HuH-7.5 (cell line): ENCODE measurements around the gene CDH22.

Source experiments
- DNase-seq: peaks from one replicate; pipeline ENCODE4 v3.0.0; 2011; ENCODE audit warnings: low spot score

Gene CDH22, protein sequence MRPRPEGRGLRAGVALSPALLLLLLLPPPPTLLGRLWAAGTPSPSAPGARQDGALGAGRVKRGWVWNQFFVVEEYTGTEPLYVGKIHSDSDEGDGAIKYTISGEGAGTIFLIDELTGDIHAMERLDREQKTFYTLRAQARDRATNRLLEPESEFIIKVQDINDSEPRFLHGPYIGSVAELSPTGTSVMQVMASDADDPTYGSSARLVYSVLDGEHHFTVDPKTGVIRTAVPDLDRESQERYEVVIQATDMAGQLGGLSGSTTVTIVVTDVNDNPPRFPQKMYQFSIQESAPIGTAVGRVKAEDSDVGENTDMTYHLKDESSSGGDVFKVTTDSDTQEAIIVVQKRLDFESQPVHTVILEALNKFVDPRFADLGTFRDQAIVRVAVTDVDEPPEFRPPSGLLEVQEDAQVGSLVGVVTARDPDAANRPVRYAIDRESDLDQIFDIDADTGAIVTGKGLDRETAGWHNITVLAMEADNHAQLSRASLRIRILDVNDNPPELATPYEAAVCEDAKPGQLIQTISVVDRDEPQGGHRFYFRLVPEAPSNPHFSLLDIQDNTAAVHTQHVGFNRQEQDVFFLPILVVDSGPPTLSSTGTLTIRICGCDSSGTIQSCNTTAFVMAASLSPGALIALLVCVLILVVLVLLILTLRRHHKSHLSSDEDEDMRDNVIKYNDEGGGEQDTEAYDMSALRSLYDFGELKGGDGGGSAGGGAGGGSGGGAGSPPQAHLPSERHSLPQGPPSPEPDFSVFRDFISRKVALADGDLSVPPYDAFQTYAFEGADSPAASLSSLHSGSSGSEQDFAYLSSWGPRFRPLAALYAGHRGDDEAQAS

DNA sequence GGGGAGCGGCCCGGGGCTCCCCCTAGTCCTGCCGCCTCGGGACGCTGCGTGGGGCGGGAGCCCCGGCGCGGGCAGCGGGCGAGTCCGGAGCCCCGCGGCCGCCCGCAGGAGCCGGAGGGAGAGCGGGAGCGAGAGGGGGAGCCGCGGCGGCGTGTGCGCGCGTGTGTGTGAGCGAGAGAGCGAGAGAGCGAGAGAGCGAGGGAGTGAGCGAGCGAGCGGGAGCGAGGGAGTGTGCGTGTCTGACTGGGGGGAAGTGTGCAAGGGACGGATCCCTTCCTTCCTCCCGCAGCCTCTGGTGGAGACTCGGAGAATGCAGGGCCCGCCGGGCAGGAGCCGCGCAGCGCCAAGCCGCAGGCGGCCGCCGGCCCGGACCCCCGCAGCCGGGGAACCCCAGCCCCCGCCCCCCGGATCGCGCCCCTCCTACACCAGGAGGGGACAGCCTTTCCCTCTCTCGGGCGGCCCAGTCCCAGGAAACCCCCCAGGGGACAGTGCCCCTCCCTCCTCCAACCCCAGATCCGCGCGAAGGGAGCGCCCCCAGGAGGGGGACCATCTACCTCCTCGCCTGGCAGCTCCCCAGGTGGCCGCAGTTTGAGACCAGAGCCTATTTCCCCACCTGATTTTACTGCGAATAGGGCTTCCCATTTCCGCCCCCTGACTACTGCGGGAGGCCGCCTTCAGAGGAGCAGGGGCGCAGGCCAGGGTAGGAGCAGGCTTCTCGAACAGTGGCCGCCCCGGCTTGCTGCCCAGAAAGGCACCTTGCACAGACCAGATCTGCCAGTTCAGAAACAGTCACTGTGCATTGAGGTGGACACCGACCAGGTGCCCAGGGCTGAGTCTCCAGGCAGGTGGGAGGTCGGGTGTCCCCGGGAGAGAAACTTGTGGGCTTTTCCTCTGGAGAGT is at the start of gene CDH22:
CDH22 (minus strand) TSS at position 241 of the 900 bp plus-strand sequence. CDS start 57,204 bp downstream, outside the sequence.
- DNase-seq: peak; percentile 96

DNA sequence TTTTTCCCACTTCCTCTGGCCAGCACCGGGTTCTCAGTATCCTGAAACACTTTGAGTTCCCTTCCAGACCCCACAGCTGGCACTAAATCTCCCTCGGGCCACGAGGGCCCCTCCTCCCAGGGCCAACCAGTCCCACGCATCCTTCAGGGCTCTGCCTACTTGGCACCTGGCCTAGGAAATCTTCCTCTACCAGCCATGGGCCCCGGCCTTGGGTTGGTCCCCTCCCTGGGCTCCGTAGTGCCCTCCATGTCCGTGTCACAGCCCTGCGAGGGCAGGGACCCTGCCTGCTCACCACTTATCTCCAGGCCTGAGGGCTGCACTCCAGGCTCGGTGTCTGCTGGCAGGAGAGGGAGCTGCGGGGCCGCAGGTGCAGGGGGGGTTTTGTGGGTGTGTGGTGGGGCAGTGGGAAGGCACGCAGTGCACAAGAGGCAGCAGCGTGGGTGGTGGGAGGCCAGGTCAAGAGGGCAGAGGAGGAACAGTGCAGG is 48.8 kb upstream of the CDH22 start:
- no peak for DNase-seq

DNA sequence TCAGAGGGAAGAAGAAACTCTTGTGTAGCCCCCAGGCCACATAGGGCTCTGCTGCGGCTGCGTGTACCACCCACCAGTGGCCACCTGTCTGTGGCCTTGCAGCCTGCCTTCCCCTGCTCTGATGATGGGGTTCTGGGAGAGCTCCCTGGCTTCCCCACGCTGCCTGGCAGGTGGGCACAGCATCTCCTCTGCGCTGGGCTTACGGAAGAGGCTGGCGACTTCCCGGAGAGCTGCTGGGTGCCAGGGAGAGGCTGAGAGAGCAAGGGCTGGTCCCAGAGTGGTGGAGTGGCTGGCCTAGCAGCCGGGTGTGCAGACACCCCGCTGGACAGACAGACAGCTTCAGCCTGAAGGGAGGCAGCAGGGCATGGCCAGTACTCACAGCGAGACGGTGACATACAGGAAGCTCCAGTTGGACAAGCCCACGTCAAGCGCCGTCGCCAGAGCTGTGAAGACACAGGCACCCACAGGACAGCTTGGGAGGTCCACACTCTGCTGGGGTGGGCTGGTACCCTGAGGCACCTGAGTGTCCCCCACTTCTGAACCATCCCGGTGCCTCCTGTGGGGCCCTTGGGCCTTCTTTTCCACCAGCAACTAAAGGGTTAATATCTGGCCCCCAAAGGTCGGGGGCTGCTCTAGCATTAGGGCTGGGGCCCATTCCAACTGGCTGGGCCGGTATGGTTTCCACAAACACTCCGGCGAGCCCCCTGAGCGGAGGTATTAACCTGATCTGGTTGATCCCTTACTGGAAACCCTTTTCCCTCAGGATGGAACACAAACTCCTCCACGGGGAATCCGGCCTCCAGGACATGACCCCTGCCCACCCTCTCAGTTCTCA is 48.1 kb upstream of the CDH22 start:
- no peak for DNase-seq

DNA sequence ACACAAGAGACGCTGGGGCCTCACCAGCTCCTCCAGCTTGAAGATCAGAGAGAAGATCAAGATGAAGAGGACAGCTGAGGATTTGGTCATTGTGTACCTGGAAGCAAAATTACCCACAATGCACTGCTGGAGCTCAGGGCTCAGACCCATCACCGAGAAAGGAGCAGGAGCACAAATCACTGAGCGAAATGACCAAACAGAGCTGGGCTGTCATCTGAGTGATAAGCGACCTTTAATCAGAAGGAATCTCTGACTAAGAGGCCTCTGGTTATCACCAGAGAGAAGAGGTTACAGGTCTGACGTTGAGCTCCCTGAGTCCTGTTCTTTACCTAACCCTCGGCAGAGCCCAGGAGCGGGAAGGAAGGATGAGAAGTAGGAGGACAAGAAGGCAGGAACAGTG is 47.5 kb upstream of the CDH22 start:
- no peak for DNase-seq

DNA sequence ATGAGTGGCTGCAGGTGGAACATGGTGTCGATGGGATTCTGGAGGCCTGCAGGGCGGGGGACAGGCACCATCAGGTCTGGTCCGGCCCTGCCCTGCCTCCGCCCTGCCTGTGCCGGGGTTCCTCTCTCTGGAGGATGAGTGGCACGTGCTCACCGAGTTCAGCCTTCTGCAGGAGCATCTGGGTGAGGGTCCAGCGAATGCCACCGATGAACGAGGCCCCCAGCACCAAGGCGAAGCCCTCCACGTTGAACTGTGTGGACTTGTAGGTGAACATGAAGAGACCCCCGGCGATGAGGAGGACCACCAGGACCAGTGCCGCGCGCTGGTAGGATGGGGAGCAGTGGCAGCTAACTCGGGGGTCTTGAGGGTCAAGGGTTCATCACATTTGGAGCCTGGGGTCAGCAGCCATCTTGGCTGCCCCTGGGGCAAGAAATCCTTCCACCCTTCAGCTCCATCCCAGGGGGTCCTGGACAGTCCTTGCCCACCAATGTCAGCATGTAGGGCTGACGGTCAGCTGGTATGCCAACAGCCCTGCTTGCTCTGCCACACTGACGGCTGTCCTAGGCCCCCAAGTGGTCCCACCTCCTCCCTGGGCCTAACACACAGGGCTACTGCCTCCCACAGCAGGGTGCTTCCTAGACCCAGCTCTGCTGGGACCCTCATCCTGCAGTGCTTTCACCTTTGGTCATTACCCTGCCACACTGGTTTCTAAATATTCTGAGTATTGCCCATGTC is 46.8 kb upstream of the CDH22 start:
- DNase-seq: no peak

DNA sequence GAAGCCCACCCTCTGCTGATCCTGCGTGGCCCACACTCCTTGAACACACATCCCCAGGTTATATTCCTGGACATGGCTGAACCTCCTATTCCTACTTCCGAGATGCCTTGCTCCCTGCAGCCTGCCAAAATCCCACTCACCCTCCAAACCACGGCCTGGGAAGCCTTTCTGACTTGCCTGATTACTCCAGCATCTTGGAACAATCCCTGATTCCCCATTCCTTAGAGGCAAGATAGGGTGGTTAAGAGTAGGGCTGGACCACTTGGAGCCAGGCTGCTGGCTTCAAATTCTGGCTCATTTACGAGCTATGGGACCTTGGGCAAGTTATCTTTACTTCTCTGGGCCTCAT is 45.9 kb upstream of the CDH22 start:
- no peak for DNase-seq

DNA sequence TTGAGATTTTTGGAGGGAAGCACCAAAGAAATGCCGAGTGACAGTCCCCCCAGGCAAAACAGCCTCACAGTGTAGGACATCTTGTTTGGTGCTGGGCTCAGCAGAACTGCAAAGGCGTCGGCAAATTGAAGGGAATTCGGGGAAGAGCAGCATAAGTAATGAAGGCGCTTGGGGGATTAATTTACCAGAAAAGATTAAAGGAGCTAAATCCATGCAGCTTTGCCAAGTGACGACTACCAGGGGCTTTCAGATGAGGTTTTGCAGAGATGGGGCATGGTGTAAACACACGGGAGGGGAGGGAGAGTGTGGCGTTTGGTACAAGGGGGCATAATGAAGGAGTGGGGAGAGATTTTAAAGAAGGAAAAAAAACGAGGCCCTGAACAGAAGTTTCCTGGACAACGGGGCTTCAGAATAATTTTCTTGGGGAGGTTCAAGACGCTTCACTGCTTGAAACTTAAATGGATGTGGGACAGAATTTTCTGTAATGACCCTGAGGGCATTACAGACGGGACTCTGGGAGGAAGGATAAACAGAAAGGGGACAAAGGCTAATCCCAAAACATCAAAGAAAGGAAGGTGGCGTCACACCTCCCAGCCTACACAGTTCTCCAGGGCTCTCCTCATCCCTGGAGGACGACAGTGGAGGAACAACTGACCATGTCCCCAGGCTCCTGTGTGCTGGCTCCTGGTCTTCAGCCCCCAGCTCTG is 45.4 kb upstream of the CDH22 start:
- no peak for DNase-seq

DNA sequence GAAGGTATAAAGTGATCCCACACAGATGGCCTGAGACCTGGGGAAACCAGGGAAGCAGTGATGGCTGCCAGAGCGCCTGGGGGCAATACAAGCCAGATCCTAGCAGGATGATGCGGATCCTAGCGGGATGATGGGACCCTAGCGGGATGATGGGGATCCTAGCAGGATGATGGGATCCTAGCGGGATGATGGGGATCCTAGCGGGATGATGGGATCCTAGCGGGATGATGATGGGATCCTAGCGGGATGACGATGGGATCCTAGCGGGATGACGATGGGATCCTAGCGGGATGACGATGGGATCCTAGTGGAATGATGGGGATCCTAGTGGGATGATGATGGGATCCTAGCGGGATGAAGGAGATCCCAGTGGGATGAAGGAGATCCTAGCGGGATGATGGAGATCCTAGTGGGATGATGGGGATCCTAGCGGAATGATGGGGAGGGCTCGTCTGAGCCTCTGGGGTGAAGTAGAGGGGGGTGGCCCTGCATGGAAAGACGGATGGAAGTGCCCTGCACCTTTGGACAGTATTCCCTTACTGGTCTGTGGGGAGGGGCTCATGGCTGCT is 44.2 kb upstream of the CDH22 start:
- no peak for DNase-seq

DNA sequence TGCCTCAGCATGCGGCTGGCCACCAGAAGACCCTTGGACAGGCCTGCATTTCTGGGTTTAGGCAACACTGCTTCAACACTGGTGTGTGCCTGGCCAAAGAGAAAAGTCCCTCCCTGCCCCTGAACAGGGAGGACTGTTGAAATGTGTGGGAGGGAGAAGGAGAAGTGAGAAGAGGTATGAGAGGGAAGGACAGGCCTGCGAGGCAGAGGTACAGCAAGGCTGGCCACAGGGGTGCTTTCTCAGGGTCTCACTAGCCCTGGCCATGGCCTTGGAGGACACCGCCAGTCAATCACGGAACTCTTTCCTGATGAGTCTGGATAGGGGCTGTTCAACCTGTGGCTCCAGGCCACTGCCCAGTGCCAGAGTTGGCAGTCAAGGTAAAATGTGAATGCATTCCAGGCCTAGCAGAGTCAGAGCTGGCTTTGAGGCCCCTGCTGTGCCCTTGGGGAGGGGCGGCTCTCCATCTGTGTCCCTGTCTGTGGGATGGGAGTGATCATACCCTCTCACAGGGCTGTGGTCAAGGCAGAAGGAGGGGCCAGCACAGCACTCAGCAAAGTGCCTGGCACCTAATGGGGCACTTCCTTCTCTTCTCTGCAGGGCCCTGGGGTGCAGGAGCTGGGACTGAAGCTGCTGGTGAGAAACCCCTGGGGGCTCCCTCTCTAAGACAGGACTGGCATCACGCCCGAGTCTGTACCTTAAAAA is 43.2 kb upstream of the CDH22 start:
- no peak for DNase-seq

DNA sequence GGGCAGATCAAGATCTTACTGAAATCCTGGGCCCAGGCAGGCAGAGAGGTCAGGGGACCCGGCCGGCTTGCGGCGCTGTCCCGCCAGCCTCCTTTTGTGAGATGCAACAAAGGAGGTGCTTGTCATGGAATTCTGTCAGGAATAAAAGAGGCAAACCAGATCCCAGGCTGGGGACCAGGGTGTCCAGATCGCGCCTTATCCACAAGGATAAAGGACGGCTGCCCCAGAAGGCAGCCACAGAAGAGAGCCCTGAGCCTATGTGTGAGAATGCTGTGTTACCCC is 42.6 kb upstream of the CDH22 start:
- no peak for DNase-seq

DNA sequence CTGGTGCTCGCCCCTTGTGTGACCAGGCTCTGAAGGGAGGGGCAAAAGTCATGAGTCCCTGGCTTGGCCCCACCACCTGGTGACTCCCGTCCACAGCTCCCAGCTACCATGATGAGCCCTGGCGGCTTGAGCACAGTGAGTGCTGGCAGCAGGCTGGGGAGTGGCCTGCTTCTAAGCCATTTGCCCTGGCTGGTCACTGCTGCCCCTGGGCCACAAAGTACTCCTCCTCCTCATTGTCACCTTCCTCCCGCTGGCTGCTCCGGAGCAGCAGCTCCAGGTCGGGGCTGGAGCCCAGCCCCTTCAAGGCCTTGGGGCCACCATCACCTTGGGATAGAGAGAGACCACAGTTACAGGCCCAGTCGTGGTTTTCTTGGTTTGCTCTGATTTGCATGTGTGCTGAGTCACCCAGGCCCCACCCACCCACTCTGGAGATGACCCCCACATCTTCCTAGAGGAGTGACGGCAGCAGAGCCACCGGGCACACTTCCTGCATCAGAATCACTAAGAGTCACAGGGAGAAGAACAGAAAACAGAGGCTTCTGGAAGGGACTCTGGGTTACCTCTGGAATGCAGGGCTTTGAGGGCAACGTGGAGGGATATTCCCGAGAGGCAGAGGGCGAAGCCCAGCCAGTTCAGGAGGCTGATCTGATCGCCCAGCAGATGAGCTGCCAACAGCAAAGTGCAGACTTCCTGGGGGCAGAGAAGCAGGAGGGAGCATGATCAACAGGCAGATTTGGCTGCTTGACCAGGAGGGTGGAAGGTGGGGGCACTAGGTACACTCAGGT is 42.1 kb upstream of the CDH22 start:
- DNase-seq: no peak

DNA sequence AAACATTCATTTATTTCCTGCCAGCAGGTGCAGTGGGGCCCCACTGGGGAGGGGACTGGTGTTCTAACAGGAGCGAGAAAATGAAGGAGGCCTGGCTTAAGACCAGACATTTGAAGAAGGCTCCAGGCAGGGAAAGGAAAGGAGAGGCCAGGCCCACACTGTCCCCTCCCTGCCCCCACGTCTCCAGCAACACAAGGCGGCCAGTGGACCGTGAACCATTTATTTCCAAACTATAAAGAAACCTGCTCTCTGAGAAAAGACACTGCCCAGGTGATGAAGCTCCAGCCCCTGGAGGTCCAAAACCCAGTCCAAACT is 41.4 kb upstream of the CDH22 start:
- DNase-seq: no peak

DNA sequence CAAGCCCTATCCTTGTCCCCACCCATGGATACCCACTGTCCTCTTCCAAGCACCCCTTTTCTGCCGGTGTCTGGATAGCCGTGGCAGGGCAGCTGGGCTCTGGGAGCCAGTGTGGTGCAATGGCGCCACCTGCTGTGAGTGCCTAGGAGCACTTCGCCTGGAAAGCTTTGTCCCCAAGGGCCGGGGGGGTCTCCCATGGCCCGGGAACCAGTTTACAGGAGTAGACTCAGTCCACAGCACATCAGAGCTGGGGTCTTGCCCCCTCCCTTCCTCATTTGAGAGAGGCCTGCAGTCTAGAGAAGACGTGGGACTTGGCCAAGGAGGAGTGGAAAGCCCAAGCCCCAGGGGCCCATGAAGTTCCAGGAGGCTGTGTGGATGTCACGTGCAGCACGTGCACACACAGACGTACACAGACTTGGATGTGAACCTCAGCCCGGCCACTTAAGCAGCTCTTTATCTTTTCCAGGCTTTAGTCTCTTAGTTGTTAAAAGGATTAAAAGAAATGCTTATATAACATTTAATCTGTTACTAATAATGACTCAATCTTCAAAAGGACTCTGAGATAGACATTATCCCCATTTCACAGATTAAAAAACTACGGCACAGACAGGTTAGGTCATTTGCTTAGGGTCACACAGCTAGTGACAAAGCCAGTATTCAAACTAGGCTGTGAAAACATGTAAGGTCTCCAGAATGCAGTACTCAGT is 40.9 kb upstream of the CDH22 start:
- DNase-seq: peak; percentile 80

DNA sequence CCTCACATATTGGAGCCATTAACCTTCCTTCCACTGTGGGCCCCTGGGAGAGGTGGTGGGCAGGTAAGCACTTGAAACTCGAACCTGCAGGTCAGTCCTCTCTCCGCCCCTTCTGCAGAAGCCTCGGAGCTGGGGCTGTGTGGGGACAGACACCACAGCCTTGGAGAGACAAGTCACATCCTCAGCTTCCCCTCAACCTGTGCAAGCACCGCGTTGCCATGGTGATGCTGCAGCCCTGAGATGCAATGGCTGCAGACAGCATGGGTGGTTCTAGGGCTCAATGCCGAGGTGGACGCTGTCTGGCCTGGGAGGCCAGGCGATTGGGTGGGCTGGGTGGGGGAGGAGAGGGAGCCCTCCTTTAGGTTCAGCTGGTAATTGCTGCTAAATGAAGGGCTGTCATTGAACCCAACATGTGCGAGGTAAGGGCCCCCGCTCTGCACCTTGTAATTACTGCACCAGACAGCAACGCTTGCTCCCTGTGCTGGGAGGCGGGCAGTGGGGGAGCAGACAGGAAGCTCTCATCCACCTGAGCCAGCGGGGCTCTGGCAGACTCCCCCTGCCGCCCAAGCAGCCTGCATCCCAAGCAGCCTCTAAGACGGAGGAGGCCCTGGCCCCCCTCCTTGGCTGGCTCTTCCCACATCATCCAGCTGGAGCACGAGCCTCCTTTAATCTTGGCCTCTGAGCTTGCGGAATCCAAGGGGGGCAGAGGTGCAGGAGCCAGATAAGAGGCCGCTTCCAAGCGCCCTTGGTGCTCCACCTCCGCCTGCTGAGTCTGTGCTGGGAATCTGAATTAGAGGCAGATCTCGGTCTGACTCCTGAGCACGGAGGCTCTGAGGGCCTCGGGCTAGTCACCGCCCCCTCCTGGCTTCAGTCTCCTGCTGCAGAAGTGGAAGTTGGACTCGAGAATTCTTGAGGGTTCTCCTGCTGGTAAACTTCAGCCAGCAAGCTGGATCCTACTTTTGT is 39.8 kb upstream of the CDH22 start:
- no peak for DNase-seq

DNA sequence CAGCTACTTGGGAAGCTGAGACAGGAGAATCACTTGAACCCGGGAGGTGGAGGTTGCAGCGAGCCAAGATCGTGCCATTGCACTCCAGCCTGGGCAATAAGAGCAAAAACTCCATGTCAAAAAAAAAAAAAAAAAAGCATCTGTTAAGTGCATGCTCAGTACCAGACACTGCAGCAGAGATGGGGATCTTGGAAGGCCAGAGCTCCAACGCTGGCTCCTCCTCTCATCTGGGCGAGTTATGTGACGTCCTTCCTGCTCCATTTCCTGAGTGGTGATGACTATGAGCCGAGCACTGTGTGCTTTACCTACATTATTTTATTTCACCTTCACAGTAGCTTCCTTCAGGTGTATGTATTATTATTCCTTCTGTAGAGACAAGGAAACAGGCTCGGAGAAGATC is 38.5 kb upstream of the CDH22 start:
- no peak for DNase-seq

DNA sequence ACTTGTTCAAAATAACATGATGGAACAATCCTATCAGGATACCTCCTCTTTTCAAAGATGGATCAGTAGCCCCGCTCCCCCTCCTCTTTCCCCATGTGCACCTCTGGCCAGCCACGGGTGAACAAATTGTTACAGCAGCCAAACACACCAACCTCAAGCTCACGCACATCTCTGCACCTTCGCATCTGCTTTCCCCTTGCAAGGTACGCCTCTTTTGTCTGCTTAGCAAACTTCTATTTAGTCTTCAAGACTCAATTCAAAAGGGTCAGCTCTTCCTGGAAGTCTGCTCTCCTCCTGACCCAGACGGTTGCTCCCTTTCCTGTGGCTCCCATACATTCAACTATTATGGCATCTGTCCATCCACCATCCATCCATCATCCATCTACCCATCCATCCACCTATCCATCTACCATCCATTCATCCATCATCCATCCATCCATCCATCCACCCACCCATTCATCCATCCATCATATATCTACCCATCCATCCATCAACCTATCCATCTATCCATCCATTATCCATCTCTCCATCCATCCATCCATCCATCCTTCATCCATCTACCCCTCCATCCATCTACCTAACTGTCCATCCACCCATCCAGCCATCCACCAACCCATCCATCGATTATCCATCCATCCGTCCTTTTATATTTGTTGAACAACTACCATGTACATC is 36.3 kb upstream of the CDH22 start:
- DNase-seq: no peak
